ENCODE results near the gene SERTAD1.

SERTAD1 gene

DNA sequence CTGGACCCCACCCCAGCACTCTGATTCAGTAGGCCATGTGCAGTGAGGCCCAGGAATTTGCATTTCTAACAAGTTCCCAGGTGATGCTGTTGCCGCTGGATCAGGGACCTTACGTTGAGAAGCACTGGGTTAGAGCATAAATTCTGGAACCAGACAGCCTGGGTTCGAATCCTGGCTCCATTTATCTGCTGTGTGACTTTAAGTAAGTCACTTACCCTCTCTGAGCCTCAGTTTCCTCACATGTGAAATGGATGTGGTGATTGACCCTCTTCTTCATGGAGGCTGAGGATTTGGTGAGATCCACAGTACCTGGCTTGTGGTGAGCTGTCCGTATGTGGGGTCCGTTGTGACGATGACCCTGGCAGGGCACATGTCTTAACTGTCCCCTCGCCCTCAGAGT lies 51.7 kb downstream of the SERTAD1 start:
- DNase-seq: no peak

- DNase-seq: no peak
These were observed 54.0 kb downstream of the SERTAD1 start for GRCh38 chr19:40371802-40372122.
